HG02840 (cell line): Measurements from ENCODE around the gene EIF5A.
A peak's percentile ranks its signal among the peaks of the same experiment; 100 is the strongest.
"Not testable (repeated sequence)": the region's sequence is repeated elsewhere in the genome, so short reads cannot be mapped to it uniquely, and the experiment has no call there.

ENCODE experiments used
- ATAC-seq: cut with Tn5 transposase; IDR thresholded peaks from one replicate; pipeline ENCODE4 v1.9.1; 2021; ENCODE audit warnings: mild to moderate bottlenecking, moderate library complexity, moderate number of reproducible peaks; ENCODE audit not compliant: unreplicated experiment, low FRiP score

Gene EIF5A

DNA sequence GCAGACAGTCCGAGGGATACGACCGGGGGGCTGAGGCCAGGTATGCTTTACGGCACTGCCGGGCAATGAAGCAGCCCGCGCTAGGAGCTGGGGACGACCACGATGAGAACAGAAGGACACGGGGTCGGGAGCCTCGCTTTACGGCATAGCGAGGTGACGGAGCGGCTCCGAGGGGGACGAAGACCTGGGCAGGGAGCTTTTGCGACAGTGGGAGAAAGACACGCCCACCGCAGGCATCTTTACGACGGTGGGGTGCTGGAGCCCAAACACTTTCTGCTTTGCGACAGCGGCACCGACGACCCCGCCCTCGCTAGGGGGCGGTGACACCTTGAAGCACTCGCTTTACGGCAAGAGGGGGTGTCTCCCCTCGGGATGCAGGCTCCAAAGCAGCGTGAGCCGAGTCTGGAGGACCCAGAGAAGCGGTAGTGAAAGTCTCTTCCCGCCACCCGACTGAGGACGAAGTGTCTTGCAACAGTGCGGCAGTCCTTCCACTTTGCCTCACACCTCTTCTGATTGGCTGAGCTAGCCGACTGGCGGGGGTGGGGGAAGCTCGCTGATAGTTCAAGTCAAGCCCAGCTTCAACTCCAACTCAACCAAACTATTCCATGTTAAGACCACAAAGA lies 22.1 kb downstream of the EIF5A start:
- peak; percentile 62 for ATAC-seq

- peak; percentile 31 for ATAC-seq
These were observed 22.7 kb downstream of the EIF5A start for GRCh38 chr17:7329997-7330637.

DNA sequence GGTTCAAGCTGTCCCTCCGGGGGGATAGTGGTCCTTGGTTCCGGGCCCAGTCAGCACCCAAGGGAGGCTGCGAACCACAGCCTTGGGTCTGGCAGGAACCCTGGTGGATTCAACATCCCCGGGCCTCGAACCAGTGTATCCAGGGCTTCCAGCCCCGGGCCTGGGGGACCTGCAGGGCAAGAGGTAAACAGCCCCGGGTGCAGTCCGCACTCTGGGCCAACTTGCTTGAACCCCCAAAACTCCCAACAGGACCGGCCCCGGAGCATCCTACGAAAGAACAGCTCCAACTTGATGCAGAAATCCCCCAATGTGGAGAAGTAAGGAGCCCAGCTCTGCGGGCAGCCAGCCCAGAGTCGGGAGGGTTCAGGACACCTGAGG lies 23.2 kb downstream of the EIF5A start:
- ATAC-seq: no peak

GRCh38 chr17:7332111-7332510 lies 24.7 kb downstream of the EIF5A start:
- ATAC-seq: no peak

DNA sequence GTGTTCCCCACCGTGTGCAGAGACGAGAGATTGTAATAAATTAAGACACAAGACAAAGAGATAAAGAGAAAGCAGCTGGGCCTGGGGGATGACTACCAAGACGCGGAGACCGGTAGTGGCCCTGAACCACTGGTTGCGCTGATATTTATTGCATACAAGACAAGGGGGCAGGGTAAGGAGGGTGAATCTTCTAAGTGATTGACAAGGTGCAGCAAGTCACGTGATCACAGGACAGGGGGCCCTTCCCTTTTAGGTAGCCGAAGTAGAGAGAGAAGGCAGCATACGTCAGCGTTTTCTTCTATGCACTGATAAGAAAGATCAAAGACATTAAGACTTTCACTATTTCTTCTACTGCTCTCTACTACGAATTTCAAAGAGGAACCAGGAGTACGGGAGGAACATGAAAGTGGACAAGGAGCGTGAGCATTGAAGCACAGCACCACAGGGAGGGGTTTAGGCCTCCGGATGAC lies 25.2 kb downstream of the EIF5A start:
- not testable (repeated sequence) for ATAC-seq

- ATAC-seq: no peak
These were observed 27.6 kb downstream of the EIF5A start for GRCh38 chr17:7334938-7335538.

GRCh38 chr17:7335765-7336164 lies 28.3 kb downstream of the EIF5A start:
- not testable (repeated sequence) for ATAC-seq

GRCh38 chr17:7336240-7337175 lies 29.1 kb downstream of the EIF5A start, which contains the start of gene ACAP1:
TSS of gene ACAP1 (plus strand) at chr17:7336529. CDS start at chr17:7336735, 206 bp downstream.
- ATAC-seq: no peak

GRCh38 chr17:7337600-7337999 lies 30.2 kb downstream of the EIF5A start:
- ATAC-seq: not testable (repeated sequence)

DNA sequence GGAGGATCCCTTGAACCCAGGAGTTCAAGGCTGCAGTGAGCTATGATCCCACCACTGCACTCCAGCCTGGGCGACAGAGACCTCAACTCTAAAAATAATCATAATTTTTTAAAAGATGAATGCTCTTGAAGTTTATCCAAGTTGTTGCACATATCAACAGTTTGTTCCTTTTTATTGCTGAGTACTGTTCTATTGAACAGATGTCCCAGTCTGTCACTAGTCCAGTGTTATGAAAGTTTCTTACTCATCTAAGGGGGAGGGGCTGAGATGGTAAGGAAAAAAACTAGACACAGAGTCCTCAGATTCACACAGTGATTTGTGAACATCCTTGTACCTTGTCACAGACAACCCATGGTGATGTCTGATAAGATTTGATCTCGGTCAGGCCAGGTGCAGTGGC lies 32.8 kb downstream of the EIF5A start:
- no peak for ATAC-seq

GRCh38 chr17:7341842-7342241 lies 34.4 kb downstream of the EIF5A start:
- no peak for ATAC-seq

- no peak for ATAC-seq
These were observed 35.8 kb downstream of the EIF5A start for GRCh38 chr17:7343250-7343649.

DNA sequence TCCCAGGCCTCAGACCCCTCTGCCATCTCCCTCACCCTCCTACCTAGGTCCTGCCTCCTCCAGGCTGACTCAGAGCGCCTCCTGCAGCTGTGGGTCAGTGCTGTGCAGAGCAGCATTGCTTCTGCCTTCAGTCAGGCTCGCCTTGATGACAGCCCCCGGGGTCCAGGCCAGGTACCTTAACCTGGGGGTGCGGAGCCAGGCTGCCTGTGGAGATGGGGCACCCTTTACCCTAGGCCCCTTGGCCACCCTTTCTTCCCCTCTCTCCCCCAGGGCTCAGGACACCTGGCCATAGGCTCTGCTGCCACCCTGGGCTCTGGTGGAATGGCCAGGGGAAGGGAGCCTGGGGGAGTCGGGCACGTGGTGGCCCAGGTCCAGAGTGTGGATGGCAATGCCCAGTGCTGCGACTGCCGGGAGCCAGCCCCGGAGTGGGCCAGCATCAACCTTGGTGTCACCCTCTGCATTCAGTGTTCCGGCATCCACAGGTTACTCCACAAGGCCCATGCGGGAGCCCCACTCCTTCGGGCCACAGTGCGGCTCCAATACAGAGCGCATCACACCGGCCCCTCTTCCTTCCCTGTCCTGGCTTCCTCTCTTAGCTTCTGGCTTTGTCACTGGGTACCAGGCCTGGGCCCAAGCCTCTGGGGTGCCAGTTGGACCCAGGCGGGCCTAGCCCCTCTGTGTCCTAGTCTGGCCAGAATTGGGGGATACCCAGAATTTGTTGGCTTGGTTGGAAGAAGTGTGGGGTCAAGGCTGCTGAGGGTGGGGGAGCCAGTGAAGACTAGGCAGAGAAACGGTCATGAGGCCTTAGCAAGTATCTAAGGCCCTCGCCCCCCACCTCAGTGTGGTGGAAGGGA lies 39.6 kb downstream of the EIF5A start:
- no peak for ATAC-seq

GRCh38 chr17:7347630-7348477 lies 40.4 kb downstream of the EIF5A start:
- ATAC-seq: no peak

- no peak for ATAC-seq
These were observed 41.2 kb downstream of the EIF5A start for GRCh38 chr17:7348478-7349242.

DNA sequence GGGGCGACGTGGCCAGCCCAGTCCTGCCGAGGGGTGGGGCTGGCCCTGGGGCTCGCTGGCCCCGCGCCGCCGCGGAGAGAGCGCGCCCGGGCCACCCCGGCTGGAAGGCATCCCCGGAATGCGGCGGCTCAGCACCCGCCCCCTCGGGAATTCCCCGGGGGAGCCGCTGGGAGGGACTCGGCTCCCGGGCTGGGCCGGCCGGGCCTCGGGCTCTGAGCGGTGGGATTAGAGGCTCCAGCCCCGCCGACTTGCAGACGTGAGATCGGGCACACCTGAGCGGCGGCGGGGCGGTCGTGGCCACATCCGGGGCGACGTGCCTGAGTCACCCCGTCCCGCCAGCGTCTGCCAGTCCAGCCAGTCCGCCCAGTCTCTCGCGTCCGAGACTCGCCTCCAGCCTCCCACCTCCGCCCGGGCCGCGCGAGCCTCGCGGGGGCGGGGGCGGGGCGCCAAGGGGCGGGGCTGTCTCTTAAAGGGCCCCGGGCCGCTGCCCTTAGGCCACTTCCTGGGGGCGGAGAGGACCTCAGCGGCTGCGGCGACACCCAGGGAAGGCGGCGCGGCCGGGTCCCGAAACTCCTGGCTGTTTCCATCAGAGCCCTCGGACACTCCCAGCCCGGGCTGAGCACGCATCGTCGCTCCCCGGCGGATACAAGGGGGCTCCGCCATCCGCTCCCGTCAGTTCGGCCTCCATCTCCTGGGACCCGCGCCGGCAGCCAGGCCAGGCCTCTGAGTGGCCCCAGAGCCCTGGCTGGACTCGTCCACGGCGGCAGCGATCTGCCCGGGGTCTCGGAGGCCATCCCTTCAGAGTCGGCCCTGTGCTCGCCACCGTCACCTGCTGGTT lies 44.5 kb downstream of the EIF5A start, which contains the start of gene KCTD11:
Gene KCTD11, plus strand, starts transcription at position 498 of the 838 bp plus-strand sequence.
- peak; percentile 60 for ATAC-seq

- no peak for ATAC-seq
These were observed 45.1 kb downstream of the EIF5A start for GRCh38 chr17:7352503-7352889.
